ENCODE results near the gene CD6.

Gene CD6

DNA sequence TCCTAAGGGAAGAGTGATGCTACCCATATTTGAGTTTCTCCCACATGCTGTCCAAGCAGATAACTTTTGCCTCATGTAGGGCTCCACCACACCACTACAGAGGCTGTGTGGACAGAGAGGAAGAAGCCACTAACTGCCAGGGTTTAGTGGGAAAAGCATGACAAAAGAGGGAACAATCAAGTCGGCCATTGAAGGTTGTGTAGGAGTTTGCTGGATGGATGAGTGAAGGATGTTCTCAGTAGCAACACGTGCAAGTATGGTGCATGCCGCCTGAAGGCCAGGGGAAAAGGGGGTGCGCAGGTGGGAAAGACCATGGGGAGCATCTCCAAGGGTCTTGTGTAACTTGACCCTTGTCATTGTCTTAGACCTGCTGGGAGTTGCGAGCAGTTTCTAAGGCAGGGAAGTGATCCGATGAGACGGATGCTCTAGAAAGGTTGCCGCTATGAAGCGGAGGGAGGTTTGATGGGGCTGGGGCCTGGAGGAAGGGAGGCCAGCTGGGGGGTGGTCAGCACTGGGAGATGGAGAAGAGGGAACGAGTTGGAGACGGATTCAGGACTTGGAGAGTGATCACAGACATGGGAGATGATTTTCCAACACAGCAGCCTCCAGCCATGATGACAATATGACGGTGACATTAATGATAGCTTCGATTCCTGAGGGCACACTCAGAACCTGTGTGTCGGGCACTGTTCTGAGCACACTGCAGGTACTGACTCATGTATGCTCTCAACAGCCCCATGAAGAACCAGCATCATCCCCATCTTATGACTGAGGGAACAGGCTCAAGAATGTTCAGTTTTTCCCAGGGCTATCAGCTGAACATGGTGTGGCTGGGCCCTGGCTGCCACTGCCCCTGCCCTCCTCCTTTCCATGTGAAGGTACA is 53.7 kb downstream of the CD6 start:
- no peak for FAIRE-seq
- no peak for DNase-seq (ENCODE audit: insufficient read length, low spot score)

DNA sequence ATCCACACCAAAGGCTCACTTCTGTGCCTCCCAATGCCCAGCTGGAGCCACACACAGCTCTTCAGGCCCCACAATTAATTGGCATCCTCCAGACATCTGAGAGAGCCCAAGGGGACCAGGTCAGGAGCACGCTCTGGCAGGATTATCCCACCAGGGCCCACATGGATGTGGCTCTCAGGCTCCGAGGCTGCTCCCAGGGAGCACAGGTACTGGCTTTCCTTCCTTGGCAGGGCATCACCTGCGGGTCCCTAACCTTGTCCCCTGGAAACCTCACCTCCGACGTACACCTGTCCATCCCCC is 54.3 kb downstream of the CD6 start:
- FAIRE-seq: no peak
- DNase-seq (ENCODE audit: insufficient read length, low spot score): no peak

DNA sequence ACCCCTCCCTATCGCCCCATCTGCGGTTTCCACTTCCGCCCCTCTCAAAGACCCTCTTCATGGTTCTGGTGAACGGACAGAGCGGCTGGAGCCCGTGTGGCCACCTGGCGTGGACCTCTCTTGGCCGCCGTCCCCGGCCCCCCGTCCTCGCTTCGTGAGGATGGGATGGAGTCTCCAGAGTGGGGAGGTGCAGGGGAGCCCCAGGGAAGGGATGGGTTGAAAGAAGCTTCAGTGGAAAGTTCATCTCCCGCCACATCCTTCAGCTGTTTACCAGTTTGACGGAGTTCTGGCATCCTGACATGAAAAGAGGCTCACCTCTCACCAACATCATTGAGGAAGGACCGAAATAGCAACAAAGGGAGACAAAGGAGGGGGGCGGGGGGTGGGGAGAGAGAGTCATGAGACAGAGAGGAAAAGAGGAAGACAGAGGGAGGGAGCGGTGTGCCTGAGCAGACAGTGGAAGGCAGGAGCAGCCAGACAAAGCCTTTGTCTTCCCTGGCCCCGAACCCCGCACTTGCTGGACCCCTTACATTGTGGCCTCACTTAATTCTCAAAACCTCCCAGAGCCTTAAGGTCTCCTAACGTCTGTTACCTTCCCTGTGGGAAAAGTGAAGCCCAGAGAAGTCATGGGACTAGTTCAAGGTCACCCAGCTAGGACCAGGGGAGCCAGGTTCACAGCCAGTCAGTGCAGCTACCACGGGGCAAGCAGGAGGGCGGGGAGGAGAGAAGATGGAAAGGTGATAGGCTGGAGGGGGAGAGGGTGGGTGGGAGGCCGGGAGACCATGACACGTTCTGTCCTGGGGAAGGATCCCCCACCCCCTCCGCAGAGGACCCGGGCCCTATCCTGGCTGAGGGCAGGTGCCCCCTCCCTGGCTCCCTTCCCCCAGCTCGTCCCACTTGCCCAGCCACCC is 54.9 kb downstream of the CD6 start:
- FAIRE-seq (no peak), DNase-seq (ENCODE audit: insufficient read length, low spot score) (no peak)

DNA sequence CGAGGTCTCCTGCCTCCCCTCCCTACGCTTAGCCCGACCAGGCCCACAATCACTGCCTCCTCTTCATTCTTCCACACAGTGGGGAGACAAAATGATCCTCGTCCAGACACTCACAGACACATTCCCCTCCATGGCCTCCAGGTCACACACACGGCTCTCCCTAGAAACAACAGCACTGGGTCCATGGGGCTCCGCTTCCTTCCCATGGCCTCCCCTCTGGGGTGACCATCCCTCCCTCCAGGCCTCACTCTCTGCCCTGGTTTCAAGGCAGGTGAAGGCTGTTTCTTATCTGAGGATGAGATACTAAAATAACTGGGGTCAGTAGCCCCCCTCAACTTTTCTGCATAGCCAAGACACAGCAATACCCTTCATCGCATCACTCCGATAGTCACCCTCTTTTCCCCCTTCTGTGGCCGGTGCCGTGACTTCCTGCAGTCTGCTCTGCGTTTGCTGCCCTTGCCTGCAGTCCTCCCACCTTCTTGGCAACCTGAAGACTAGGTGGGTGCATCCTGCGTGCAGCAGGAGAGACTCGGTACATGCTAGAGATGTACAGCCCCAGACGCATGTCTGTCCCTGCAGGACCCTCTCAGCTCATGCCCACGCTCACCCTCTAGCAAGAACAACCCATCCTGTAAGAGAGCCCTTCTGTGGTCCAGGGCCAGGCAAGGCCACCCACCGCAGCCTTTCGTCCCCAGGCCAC is 55.8 kb downstream of the CD6 start:
- DNase-seq (ENCODE audit: insufficient read length, low spot score): no peak
- no peak for FAIRE-seq

DNA sequence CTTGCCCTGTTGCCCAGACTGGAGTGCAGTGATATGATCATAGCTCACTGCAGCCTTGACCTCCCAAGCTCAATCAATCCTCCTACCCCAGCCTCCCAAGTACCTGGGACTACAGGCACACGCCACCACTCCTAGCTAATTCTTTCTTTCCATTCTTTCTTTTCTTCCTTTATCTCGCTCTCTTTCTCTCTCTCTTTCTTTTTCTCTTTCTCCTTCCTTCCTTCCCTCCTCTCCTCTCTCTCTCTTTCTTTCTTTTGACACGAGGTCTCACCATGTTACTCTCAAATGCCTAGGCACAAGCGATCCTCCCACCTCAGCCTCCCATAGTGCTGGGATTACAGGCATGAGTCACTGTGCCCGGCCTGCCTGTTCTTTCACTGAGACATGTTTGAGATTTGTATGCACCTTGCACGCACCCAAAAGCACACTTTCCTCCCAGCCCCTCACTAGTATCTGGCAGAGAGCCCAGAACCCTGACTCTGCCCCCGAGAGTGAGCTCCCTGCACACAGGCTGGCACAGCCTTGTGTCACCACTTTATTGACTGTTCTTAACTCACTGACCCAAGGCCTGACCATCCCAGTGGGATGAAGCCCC is 56.8 kb downstream of the CD6 start:
- FAIRE-seq: no peak

DNA sequence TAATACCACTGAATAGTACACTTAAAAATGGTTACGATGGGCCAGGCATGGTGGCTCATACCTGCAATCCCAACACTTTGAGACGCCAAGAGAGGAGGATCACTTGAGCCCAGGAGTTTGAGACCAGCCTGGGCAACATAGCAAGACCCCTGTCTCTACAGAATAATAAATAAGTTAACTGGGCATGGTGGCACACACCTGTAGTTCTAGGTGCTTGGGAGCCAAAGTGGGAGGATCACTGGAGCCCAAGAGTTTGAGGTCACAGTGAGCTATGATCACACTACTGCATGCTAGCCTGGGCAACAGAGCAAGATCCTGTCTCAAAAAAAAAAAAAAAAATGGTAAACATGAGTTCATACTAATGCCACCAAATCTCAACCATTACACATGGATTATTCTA is 61.3 kb downstream of the CD6 start:
- FAIRE-seq: no peak

More for the DNA sequence above, 56.8 kb downstream of the CD6 start:
- no peak for DNase-seq (ENCODE audit: insufficient read length, low spot score)

DNA sequence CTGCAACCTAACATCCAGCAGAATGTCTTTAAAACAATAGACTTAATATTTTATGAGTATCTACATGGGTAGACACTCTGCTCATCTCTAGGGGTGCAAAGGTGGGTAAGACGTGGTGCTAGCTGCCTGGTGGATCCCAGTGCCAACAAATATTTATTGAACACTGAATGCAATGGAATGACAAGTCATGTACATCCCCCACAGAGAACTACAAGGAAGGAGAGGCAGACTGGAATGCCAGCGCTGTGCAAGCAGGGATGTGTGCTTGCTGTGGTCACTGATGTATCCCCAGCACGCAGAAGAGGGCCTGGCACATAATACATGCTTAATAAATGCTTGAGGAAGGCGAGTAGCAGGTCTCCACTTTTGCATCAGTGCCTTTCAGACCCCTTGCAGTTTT is 61.9 kb downstream of the CD6 start:
- DNase-seq (ENCODE audit: insufficient read length, low spot score): no peak
- no peak for FAIRE-seq

More for the DNA sequence above, 61.3 kb downstream of the CD6 start:
- DNase-seq (ENCODE audit: insufficient read length, low spot score): no peak

DNA sequence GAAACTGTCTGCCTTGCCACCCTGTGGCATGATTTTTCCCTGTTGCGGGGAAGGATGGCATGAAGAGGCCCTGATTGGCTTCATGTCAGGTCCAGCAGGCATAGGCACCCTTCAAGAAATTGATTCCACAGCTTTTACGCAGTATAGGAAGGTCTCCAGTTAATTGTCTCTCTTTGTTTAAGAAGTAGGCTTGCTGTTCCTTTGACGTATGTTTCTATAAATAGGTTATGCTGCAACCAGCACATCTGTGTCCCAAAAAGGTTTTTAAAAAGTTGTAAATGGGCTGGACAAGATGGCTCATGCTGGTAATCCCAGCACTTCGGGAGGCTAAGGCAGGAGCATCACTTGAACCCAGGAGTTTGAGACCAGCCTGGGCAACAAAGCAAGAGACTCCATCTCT is 62.6 kb downstream of the CD6 start:
- no peak for DNase-seq (ENCODE audit: insufficient read length, low spot score)
- no peak for FAIRE-seq

DNA sequence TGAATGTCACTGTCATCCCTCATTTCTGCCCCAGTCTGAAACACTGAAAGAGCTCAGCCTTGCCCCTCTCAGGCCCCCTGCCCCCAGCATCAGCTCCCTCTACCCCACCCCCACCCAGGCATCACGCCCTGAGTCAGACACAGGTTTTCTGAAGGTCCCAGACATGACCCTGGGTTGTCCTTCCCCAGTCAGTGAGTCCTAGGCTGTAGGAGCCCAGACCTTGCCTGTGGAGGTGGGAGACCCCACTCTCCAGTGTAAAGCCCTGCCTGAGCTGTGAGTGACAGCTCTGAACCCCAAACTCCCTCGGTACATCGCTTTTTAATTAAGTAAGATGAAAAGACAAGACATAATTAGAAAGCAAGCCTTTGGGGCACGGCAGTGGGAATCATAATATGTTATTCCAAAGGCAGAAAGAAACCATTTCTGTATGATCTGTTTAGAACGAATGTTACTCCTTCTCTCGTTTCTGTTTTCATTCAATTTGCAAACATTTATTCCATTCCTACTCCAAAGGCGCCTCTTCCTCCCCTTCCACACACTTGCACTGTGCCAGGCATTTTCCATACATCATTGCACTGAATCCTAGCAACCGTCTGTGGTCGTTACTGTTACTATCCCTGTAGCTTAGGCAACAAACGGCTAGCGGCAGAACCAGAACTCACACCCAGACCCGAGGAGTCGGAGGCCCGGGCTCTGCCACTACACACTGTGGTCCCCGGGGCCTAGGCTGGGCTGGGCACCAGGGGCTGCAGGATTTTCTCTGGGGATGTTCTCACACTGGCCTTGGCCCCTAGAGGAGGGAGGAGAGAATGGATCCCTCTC is 63.4 kb downstream of the CD6 start:
- no peak for FAIRE-seq
- no peak for DNase-seq (ENCODE audit: insufficient read length, low spot score)

DNA sequence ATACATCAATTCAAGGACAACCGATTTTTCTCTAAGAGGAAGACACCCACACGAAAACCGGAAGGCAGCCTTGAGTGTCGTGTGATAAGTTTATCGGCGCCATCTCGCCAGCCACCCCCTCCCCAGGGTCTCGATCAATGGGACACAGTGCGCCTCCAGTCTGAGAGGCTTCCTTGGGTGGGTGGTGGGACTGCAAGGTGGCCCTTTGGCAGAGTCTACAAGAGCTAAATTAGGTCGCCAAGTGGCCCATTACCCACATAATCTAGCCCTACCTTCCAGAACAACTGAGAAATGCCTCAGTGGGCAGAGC is 64.0 kb downstream of the CD6 start:
- DNase-seq (ENCODE audit: insufficient read length, low spot score) (no peak), FAIRE-seq (no peak)

DNA sequence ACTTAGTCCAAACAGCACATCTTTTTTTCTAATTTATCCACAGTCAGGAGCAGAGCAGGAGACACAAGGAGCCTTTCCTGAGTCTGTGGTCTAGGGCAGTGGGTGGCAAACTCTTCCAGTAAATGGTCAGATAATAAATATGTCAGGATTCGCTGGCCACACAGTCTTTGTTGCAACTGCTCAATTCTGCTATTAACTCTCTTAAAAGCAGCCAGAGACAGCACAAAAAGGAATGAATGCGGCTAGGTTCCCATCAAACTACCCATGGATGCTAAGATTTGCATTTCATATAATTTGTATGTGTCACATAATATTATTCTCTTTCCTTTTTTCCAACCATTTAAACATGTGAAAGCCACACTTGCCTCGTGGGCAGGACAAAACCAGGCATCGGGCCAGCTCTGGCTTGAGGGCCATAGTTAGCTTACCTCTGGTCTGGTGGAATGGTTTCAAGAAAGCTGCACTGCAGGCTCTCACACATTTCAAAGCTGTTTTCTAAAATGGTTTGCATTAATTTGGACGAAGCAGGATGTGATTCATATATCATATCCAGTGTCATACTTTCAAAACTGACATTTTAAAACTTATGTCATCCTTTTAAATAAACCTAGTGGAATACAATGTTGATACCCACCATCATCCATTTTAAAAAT is 66.1 kb downstream of the CD6 start:
- FAIRE-seq: no peak
- DNase-seq (ENCODE audit: insufficient read length, low spot score): no peak

DNA sequence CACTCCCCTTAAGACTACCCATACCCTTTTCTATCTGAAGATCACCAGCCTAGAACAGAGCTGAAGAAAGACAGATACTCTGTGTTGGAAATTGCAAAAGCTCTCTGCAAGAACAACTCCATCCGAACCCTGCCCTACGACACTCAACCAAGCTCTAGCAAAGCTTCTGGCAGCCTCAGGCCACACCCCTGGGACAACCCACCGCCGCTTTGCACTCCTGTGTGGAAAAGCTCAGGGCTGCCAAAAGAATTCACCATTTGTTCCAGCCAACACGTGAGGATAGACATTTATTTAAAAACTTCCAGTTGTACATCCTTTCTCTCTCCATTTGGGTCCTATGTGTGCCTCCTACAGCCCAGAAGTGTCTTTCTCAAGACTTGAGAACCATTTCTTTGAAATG is 68.4 kb downstream of the CD6 start:
- DNase-seq (ENCODE audit: insufficient read length, low spot score): no peak
- FAIRE-seq: no peak

DNA sequence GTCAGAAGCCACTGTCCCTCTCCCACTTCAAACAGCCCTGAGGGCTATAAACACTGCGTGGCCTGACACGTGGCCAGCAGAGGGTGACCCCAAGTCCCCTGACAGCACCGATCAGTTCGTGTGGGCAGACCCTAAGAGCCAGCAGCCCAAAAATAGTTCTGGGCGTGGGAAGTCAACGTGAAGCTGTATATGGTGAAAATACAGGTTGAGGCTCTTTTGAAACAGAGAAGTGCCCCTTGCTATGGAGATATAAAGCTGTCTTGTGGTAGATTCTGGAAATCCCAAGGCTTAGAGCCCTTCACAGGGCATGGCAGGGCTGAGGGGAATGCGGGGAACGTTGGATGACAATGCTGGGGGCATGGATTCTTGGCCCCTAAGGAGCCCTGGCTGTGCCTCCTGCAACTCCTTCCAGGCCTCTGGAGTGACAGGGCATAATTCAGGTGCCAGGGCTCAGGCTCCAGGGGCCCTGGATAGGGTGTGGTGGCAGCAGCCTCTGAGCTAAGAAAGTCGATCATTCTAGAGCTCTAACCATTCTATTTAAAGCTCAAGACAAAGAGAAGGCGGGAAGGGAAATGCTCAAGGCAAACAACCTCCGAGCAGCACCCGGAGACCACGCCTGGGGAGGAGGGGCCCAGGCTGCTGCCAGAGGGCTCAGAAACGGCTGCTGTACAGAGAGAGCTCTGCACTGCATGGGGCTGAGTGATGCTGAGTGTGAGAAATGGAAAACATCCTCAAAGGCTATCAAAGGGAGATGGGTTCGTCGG is 70.5 kb downstream of the CD6 start:
- DNase-seq (ENCODE audit: insufficient read length, low spot score) (no peak), FAIRE-seq (no peak)

DNA sequence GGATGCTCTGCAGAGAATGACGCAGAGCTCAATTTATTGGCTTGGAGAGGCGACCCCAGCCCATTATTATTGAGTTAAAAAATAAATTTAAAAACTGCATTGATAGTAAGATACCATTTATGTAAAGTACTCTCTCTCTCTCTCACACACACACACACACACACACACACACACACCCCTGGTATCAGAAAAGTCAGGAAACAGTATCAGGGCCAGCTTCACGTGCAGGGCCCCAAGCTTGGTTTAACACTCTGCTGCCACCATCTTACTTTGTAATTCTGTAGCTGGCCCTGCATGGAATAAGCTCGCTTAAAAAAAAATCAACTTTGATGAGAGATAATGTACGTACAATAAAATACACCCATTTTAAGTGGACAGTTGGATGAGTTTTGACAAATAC is 71.1 kb downstream of the CD6 start:
- DNase-seq (ENCODE audit: insufficient read length, low spot score): no peak
- FAIRE-seq: no peak

DNA sequence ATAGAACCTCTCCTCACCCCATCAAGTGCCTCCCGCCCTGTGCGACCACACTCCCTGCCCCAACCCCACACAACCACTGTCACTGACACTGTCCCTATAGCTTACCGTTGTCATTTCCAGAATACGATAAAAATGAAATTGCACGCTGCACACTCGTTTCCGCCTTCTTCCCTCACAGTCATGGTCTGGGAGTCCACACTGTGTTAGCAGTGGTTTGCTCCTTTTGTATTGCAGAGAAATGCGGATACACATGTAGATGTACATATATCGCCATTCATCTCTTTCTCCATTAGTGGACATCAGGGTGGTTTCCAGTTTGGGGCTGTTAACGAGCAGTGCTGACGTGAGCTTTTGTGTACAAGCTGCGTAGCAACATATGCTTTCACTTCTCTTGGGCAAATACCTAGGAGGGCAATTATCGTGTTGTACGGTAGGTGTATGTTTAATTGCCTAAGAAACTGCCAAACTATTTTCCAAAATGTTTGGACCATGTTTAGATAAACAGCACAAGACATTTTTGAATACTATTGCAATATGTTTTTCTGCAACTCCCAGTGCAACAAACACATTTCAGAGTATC is 71.6 kb downstream of the CD6 start:
- no peak for DNase-seq (ENCODE audit: insufficient read length, low spot score)
- no peak for FAIRE-seq

DNA sequence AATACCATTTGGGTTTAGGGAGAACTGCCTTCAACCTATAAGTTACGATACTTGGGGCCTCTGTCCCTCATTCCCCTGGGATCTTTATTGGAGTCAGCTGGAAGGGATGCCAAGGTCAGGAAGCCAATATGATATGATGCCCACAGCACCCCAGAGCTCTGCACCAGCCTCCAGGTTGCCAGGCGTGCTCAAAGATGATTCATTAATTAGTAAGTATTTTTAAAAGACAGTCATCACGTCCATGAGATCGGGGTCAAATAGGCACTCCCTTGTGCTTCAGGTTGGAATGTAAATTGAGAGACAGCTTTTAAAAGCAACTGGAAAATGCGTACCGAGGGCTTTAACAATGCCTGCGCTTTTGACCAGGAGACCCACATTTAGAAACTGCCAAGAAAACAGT is 73.8 kb downstream of the CD6 start:
- DNase-seq (ENCODE audit: insufficient read length, low spot score) (no peak), FAIRE-seq (no peak)

DNA sequence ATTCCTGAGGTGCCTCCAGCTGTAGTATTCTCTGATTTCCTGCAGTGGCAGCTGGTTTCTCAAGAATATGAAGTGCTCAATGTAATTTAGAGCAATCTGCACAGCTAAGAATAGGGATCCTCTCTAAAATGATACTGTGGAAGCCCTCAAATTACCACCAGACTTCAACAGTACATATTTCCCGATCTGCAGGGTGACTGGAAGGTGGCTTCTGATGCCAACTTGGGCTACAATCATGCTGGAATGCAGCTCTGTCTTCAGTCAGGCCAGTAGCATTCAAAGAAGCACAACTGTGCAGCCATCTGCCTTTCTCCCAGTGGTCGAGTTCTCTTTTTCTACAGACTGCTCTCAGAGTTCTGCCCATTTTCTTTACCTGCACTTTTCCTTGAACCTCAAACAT is 75.4 kb downstream of the CD6 start:
- DNase-seq (ENCODE audit: insufficient read length, low spot score) (no peak), FAIRE-seq (no peak)

DNA sequence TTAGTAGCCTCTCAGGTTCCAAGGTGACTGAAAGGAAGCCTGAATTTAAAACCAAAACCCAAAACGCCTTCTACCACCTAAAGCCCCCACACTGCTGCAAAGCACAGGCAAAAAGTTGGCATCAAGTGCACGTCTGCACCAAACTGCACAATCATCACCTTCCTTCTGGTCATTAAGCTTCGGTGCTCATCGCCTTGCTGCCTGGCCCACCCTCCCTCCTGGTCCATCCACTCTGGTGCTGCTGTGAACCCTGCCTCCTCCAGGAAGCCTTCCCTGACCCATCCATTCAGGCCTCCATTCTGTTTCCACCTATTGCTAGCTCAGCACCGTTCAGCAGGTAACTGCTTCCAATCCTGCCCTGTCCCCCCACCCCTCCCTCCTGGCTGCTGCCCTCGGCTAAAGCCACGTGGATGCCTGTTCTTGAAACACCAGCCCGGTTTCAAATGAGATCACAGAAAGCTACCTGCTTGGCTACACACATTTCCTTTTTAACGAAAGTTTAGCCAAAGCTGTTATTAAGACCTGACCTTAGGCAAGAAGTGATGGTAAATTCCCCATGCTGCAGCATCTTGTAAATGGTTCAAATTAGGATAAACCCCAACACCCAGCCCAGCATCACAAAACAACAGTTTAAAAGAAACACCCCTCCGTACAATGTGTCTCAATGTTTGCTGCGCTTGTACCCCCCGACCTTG is 77.0 kb downstream of the CD6 start:
- FAIRE-seq (no peak), DNase-seq (ENCODE audit: insufficient read length, low spot score) (no peak)

Measured in HTR-8/SVneo (cell line).